LoVo (cell line): Measurements from ENCODE around the gene FOXO3B.
"Not testable (repeated sequence)": the region's sequence is repeated elsewhere in the genome, so short reads cannot be mapped to it uniquely, and the experiment has no call there.

Experiments
- DNase-seq: peaks from one replicate; pipeline ENCODE4 v3.0.0-alpha.2; 2016; ENCODE audit warnings: low spot score

Gene FOXO3B

GRCh38 chr17:18650094-18650493, 32.0 kb downstream of the FOXO3B start:
- DNase-seq: not testable (repeated sequence)

GRCh38 chr17:18644291-18644690, 37.8 kb downstream of the FOXO3B start, which contains the start of gene TBC1D28:
Gene TBC1D28 (minus strand): TSS chr17:18644391. CDS start chr17:18641352, 3,039 bp downstream.
- DNase-seq: not testable (repeated sequence)

GRCh38 chr17:18643124-18643523, 39.0 kb downstream of the FOXO3B start:
- DNase-seq: not testable (repeated sequence)

GRCh38 chr17:18638357-18638756, 43.8 kb downstream of the FOXO3B start:
- DNase-seq: not testable (repeated sequence)

GRCh38 chr17:18636237-18636636, 45.9 kb downstream of the FOXO3B start:
- DNase-seq: not testable (repeated sequence)

GRCh38 chr17:18635773-18636172, 46.3 kb downstream of the FOXO3B start:
- not testable (repeated sequence) for DNase-seq

- not testable (repeated sequence) for DNase-seq
These were observed 47.4 kb downstream of the FOXO3B start for GRCh38 chr17:18634550-18635263.
